Epidermal melanocyte (primary cell): Measurements from ENCODE around the gene CHMP6.

Experiments used
- DNase-seq: peaks from one replicate; pipeline ENCODE4 v3.0.0; 2011; ENCODE audit warnings: low spot score; ENCODE audit not compliant: insufficient read length

Gene CHMP6

GRCh38 chr17:80991645-80992076, at the start of gene CHMP6:
CHMP6 (plus strand) TSS chr17:80991841; CDS start chr17:80991919, 78 bp downstream.
- DNase-seq: peak; percentile 92

- DNase-seq: peak; percentile 74
Observed at GRCh38 chr17:80942423-80943345, 49.0 kb upstream of the CHMP6 start.

GRCh38 chr17:80943346-80944145, 48.1 kb upstream of the CHMP6 start:
- DNase-seq: no peak

GRCh38 chr17:80944326-80944725, 47.3 kb upstream of the CHMP6 start:
- DNase-seq: no peak

GRCh38 chr17:80945736-80946135, 45.9 kb upstream of the CHMP6 start:
- no peak for DNase-seq

GRCh38 chr17:80946449-80946848, 45.2 kb upstream of the CHMP6 start:
- DNase-seq: no peak

GRCh38 chr17:80947200-80947940, 44.3 kb upstream of the CHMP6 start:
- no peak for DNase-seq

- DNase-seq: no peak
Observed at GRCh38 chr17:80948019-80948975, 43.3 kb upstream of the CHMP6 start.

- DNase-seq: no peak
Observed at GRCh38 chr17:80948976-80949450, 42.6 kb upstream of the CHMP6 start.

- no peak for DNase-seq
Observed at GRCh38 chr17:80949451-80950421, 41.9 kb upstream of the CHMP6 start.

GRCh38 chr17:80950466-80951120, 41.0 kb upstream of the CHMP6 start:
- DNase-seq: no peak

GRCh38 chr17:80951121-80952090, 40.2 kb upstream of the CHMP6 start:
- no peak for DNase-seq

- no peak for DNase-seq
Observed at GRCh38 chr17:80952291-80952690, 39.4 kb upstream of the CHMP6 start.

- DNase-seq: no peak
Observed at GRCh38 chr17:80953471-80954315, 37.9 kb upstream of the CHMP6 start.

- no peak for DNase-seq
Observed at GRCh38 chr17:80955078-80955477, 36.6 kb upstream of the CHMP6 start.

GRCh38 chr17:80955671-80956280, 35.9 kb upstream of the CHMP6 start:
- DNase-seq: no peak
